BLaER1 treated with 17β-estradiol and CSF1 and Interleukin-3, amounts not matched to agents 10 nM and 100 nM (cell line): ENCODE results near the gene PNLIPRP2.

Experiments used
- H3K27ac ChIP-seq, 11 experiments: shearing (Covaris generic); formaldehyde crosslinking; 2 replicates each; pipeline ENCODE4 v1.8.1; 2022
- H3K27me3 ChIP-seq, 11 experiments: shearing (Covaris generic); formaldehyde crosslinking; 2 replicates each; pipeline ENCODE4 v1.8.1; 2022
- H3K36me3 ChIP-seq, 11 experiments: shearing (Covaris generic); formaldehyde crosslinking; 2 replicates each; pipeline ENCODE4 v1.8.1; 2022
- H3K4me1 ChIP-seq, 10 experiments: shearing (Covaris generic); formaldehyde crosslinking; 2 replicates each; pipeline ENCODE4 v1.8.1; 2022
- H3K4me2 ChIP-seq, 11 experiments: shearing (Covaris generic); formaldehyde crosslinking; 2 replicates each; pipeline ENCODE4 v1.8.1; 2022
- H3K4me3 ChIP-seq, 10 experiments: shearing (Covaris generic); formaldehyde crosslinking; 2 replicates each; pipeline ENCODE4 v1.8.1; 2022
- H3K9ac ChIP-seq, 11 experiments: shearing (Covaris generic); formaldehyde crosslinking; 2 replicates each; pipeline ENCODE4 v1.8.1; 2022
- H3K9me3 ChIP-seq, 11 experiments: shearing (Covaris generic); formaldehyde crosslinking; replicated peaks in 1 of 11; 2 replicates each; pipeline ENCODE4 v1.8.1; 2022
- H4K20me1 ChIP-seq, 11 experiments: shearing (Covaris generic); formaldehyde crosslinking; 2 replicates each; pipeline ENCODE4 v1.8.1; 2022
- Cebpa-rat ChIP-seq, 11 experiments: shearing (Covaris generic); IDR thresholded peaks; 2 replicates each; pipeline ENCODE4 v1.8.1; 2022

Gene PNLIPRP2

GRCh38 chr10:116690356-116691322 lies 69.9 kb downstream of the PNLIPRP2 start:
- peaks cover 0 to 14% (median 4%) of the 10 kb centered on the region in 10 experiments; a peak in 8 of 20 replicates for H3K4me1 ChIP-seq

GRCh38 chr10:116691635-116692034 lies 70.9 kb downstream of the PNLIPRP2 start:
- no peak for TF ChIP-seq Cebpa-rat (IDR thresholded peaks at IDR 0.05)
- peaks cover 0 to 14% (median 4%) of the 10 kb centered on the region in 10 experiments; a peak in 8 of 20 replicates for H3K4me1 ChIP-seq
- no peaks in the 10 kb centered on the region for H3K27me3 ChIP-seq
- H3K9me3 ChIP-seq: peaks cover 0 to 9% (median 7%) of the 10 kb centered on the region in 11 experiments; a peak in 12 of 22 replicates
- peak overlapping the region in 4 of 11 experiments; percentile 6 to 29 (median 11); a peak in 4 of 22 replicates for H3K4me2 ChIP-seq
- H3K36me3 ChIP-seq: no peaks in the 10 kb centered on the region
- H3K27ac ChIP-seq: no peak overlapping the region
- no peak overlapping the region for H3K9ac ChIP-seq
- no peak overlapping the region for H3K4me3 ChIP-seq
- H4K20me1 ChIP-seq: no peaks in the 10 kb centered on the region

More at GRCh38 chr10:116690356-116691322, 69.9 kb downstream of the PNLIPRP2 start:
- Histone ChIP-seq H3K36me3 (no peaks in the 10 kb centered on the region), H3K9me3 (no peaks in the 10 kb centered on the region), H3K4me3 (no peak overlapping the region), H4K20me1 (no peaks in the 10 kb centered on the region), H3K9ac (no peak overlapping the region), H3K27ac (no peak overlapping the region), H3K27me3 (no peaks in the 10 kb centered on the region), H3K4me2 (peak overlapping the region in 6 of 11 experiments; percentile 5 to 29 (median 11); a peak in 8 of 22 replicates)
- TF ChIP-seq Cebpa-rat (IDR thresholded peaks at IDR 0.05): no peak

- Histone ChIP-seq H3K9me3 (peaks cover 0 to 11% (median 8%) of the 10 kb centered on the region in 11 experiments; a peak in 12 of 22 replicates), H3K4me2 (no peak overlapping the region), H3K27me3 (no peaks in the 10 kb centered on the region), H3K9ac (no peak overlapping the region), H3K27ac (no peak overlapping the region), H3K4me3 (no peak overlapping the region), H3K4me1 (peaks cover 0 to 14% (median 4%) of the 10 kb centered on the region in 10 experiments; a peak in 8 of 20 replicates), H3K36me3 (no peaks in the 10 kb centered on the region), H4K20me1 (no peaks in the 10 kb centered on the region)
- no peak for TF ChIP-seq Cebpa-rat (IDR thresholded peaks at IDR 0.05)
Measured at GRCh38 chr10:116692225-116692624, 71.5 kb downstream of the PNLIPRP2 start.

- Histone ChIP-seq H3K36me3 (no peaks in the 10 kb centered on the region), H3K9ac (no peak overlapping the region), H3K4me2 (no peak overlapping the region), H3K27ac (no peak overlapping the region), H3K9me3 (peaks cover 0 to 11% (median 8%) of the 10 kb centered on the region in 11 experiments; a peak in 12 of 22 replicates), H3K4me1 (peaks cover 0 to 14% (median 4%) of the 10 kb centered on the region in 10 experiments; a peak in 8 of 20 replicates), H3K4me3 (no peak overlapping the region), H3K27me3 (no peaks in the 10 kb centered on the region), H4K20me1 (no peaks in the 10 kb centered on the region)
- no peak for TF ChIP-seq Cebpa-rat (IDR thresholded peaks at IDR 0.05)
Measured at GRCh38 chr10:116694243-116694926, 73.6 kb downstream of the PNLIPRP2 start.
